ENCODE measurements around the gene CUL5.

The CUL5 gene

DNA sequence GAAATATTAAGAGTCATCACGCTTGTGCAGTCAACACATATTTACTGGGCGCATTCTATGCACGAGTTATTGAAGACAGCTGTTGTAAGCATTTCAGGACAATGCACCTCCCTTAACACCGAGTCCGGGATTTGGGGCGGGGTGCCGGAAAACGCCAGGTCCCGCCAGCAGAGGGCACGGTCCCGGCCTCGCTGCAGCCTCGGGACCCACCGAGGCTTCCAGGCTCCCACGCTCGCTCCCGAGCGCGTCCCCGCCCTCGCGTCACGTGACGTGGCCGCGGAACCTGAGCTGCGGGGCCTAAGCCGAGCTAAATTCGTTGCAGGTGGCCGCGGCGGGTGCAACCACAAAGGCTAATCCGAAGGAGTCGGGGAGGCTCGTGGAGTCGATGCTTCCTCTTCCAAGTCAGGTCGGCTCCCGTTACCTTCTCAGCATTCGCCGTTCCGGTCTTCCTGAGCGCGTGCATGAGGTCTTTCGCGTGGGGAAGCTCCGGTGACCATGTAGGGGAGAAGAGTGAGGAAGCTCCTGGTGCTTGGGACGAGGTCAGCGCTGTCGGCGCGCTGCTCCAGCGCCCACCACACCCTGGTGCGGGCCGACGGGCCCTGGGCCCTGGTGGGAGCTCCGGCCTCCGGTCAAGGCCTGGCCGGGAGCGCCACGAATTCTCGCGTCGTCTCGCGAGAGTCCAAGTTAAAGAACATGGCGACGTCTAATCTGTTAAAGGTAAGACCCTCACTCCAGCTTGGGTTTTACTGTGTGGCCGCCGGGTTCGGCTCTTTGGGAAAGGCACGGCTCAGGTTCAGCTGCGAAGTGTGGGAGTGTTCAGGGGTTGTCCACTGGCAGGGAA, at the start of gene CUL5:
Gene CUL5 (plus strand): TSS at position 243 of the 841 bp plus-strand sequence. CDS start 451 bp downstream, at position 694.
- Histone ChIP-seq H3K27me3 (ENCODE audit: control insufficient read depth, insufficient read depth, low read length) (no peaks in the 10 kb centered on the region), H3K9me3 (ENCODE audit: control insufficient read depth, insufficient read depth, low read length) (no peaks in the 10 kb centered on the region), H3K36me3 (ENCODE audit: control insufficient read depth, insufficient read depth, low read length) (no peaks in the 10 kb centered on the region), H3K9ac (ENCODE audit: low read depth, low read length) (peak within 1 kb of the TSS; percentile 98), H3K4me1 (ENCODE audit: control insufficient read depth, insufficient read depth, low read length) (peaks cover 5% of the 10 kb centered on the region), H3K4me3 (ENCODE audit: low read depth, low read length) (peak within 1 kb of the TSS; percentile 99)

DNA sequence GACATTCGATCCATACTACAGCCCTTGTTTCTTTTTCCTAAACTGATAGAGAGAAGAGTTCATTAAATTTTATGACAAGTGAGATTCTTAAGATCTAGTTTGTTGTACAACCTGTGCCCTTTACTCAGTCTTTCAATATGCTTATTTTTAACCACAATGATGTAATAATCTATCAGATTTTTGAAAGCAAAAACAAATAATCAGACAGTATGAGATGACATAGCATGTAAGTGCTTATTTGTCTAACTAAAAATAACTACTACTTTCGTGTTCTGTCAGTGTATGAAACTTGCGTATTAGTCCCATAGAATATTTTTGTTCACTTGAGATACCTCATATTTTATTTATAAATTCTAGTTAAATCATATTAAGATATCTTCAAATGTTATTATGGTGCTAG, 47.2 kb upstream of the CUL5 start:
- Histone ChIP-seq H3K36me3 (ENCODE audit: control insufficient read depth, insufficient read depth, low read length) (peaks cover 5% of the 10 kb centered on the region), H3K27me3 (ENCODE audit: control insufficient read depth, insufficient read depth, low read length) (no peaks in the 10 kb centered on the region), H3K9ac (ENCODE audit: low read depth, low read length) (no peak overlapping the region), H3K9me3 (ENCODE audit: control insufficient read depth, insufficient read depth, low read length) (no peaks in the 10 kb centered on the region), H3K4me3 (ENCODE audit: low read depth, low read length) (no peak overlapping the region), H3K4me1 (ENCODE audit: control insufficient read depth, insufficient read depth, low read length) (no peaks in the 10 kb centered on the region)

DNA sequence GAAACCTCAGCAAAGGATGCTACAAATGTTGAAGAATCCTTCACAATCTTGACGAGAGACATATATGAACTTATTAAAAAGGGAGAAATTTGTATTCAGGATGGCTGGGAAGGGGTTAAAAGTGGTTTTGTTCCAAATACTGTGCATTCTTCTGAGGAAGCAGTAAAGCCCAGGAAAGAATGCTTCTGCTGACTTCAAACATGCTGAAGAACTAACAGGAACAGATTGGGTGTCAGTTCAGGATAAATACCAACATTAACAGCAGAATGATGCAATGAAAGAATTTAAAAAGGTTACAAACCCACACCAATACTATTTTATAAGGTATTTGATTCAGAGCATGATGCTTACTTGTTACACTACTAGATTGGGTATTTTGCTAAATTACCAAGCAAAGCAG, 46.5 kb upstream of the CUL5 start:
- Histone ChIP-seq H3K36me3 (ENCODE audit: control insufficient read depth, insufficient read depth, low read length) (peaks cover 5% of the 10 kb centered on the region), H3K4me3 (ENCODE audit: low read depth, low read length) (no peak overlapping the region), H3K27me3 (ENCODE audit: control insufficient read depth, insufficient read depth, low read length) (no peaks in the 10 kb centered on the region), H3K9ac (ENCODE audit: low read depth, low read length) (no peak overlapping the region), H3K9me3 (ENCODE audit: control insufficient read depth, insufficient read depth, low read length) (no peaks in the 10 kb centered on the region), H3K4me1 (ENCODE audit: control insufficient read depth, insufficient read depth, low read length) (no peaks in the 10 kb centered on the region)

DNA sequence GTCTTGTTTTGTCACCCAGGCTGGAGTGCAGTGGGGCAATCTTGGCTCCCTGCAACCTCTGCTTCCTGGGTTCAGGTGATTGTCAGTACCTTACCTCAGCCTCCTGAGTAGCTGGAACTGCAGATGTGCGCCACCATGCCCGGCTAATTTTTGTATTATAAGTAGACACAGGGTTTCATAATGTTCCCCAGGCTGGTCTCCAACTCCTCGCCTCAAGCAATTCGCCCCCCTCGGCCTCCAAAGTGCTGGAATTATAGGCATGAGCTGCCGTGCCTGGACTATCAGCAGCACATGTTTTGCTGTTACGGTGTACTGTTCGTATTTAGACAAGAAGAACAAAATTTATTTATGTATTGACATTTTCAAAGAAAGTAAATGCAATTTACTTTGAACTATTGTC, 45.6 kb upstream of the CUL5 start:
- Histone ChIP-seq H3K27me3 (ENCODE audit: control insufficient read depth, insufficient read depth, low read length) (no peaks in the 10 kb centered on the region), H3K4me3 (ENCODE audit: low read depth, low read length) (no peak overlapping the region), H3K4me1 (ENCODE audit: control insufficient read depth, insufficient read depth, low read length) (no peaks in the 10 kb centered on the region), H3K36me3 (ENCODE audit: control insufficient read depth, insufficient read depth, low read length) (peaks cover 5% of the 10 kb centered on the region), H3K9ac (ENCODE audit: low read depth, low read length) (no peak overlapping the region), H3K9me3 (ENCODE audit: control insufficient read depth, insufficient read depth, low read length) (no peaks in the 10 kb centered on the region)

DNA sequence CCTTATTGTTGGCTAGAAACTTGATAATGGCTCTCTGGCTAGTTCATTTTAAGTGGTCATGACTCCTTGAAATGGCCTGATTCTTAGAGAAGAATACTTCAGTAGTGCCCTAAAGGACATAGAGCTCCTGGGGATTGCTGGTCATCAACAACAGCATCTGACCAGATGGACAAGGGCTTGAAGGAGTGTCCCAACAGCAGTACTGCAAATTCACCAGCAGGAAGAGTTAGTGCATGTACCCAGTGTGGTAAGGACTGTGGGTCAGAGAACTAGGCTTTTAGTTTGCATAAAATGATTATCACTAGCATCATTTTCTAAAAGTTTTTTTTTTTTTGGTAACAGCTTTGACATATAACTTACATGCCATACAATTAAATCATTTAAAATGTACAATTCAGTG, 39.5 kb upstream of the CUL5 start:
- H3K4me1 ChIP-seq (ENCODE audit: control insufficient read depth, insufficient read depth, low read length) = peaks cover 2% of the 10 kb centered on the region
- no peak overlapping the region for H3K4me3 ChIP-seq (ENCODE audit: low read depth, low read length)
- H3K27me3 ChIP-seq (ENCODE audit: control insufficient read depth, insufficient read depth, low read length) = no peaks in the 10 kb centered on the region
- H3K36me3 ChIP-seq (ENCODE audit: control insufficient read depth, insufficient read depth, low read length) = no peaks in the 10 kb centered on the region
- no peak overlapping the region for H3K9ac ChIP-seq (ENCODE audit: low read depth, low read length)
- H3K9me3 ChIP-seq (ENCODE audit: control insufficient read depth, insufficient read depth, low read length) = no peaks in the 10 kb centered on the region

DNA sequence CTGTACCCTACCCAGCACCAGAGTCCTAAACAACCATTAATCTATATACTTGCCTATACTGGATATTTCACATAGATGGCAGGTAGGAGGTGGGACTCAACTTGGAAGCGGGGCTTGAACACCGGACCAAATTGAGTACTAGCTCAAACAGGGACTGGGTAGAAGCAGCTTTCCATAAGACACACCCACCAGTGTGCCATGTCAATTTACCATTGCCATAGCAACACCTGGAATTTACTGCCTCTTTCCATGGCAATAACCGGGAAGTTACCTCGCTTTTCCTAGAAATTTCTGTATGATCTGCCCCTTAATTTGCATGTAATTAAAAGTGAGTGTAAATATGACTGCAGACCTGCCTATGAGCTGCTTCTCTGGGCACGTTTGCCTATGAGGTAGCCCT, 38.6 kb upstream of the CUL5 start:
- Histone ChIP-seq H3K9me3 (ENCODE audit: control insufficient read depth, insufficient read depth, low read length) (no peaks in the 10 kb centered on the region), H3K4me3 (ENCODE audit: low read depth, low read length) (no peak overlapping the region), H3K9ac (ENCODE audit: low read depth, low read length) (no peak overlapping the region), H3K36me3 (ENCODE audit: control insufficient read depth, insufficient read depth, low read length) (no peaks in the 10 kb centered on the region), H3K27me3 (ENCODE audit: control insufficient read depth, insufficient read depth, low read length) (no peaks in the 10 kb centered on the region), H3K4me1 (ENCODE audit: control insufficient read depth, insufficient read depth, low read length) (peaks cover 2% of the 10 kb centered on the region)

DNA sequence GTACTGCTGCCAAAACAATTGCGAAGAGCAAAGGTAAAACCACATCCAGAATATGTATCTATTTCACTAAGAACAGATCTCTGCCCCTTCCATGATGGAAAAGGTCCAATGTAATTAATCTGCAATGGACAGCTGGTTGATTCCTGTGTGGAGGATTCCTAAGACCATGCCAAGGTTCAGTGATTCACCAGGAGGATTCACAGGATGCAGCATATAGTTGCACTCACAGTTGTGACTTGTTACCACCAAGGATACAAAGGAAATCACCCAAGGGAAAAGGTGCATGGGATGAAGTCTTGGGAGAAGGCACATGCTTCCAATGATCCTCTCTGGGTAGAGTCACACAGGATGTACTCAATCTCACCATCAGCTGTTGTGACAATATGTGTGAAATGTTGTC, 35.1 kb upstream of the CUL5 start:
- no peaks in the 10 kb centered on the region for H3K27me3 ChIP-seq (ENCODE audit: control insufficient read depth, insufficient read depth, low read length)
- no peaks in the 10 kb centered on the region for H3K9me3 ChIP-seq (ENCODE audit: control insufficient read depth, insufficient read depth, low read length)
- H3K9ac ChIP-seq (ENCODE audit: low read depth, low read length) = no peak overlapping the region
- no peak overlapping the region for H3K4me3 ChIP-seq (ENCODE audit: low read depth, low read length)
- no peaks in the 10 kb centered on the region for H3K36me3 ChIP-seq (ENCODE audit: control insufficient read depth, insufficient read depth, low read length)
- peaks cover 2% of the 10 kb centered on the region for H3K4me1 ChIP-seq (ENCODE audit: control insufficient read depth, insufficient read depth, low read length)

DNA sequence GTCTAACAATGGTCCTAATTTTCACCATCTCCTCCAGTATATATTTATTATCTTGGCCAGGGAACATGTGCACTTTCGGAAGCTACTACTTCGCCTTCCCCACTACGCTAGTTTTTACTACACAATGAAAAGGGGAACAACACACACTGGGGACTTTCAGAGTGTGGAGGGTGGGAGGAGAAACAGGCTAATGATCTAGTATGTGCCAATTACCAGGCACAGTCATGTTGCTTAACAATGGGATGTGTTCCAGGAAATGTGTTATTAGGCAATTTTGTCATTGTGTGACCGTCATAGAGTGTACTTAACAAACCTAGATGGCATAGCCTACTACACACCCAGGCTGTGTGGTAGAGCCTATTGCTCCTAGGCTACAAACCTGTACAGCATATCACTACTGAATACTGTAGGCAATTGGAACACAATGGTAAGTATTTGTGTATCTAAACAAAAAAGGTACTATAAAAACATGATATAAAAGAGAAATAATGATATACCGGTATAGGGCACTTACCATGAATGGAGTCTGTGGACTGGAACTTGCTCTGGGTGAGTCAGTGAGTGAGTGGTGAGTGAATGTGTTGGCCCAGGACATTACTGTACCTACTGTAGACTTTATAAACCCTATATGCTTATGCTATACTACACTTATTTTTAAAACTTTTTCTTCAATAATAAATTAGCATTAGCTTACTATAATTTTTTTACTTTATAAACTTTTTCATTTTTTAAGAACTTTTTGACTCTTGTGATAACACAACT, 20.1 kb upstream of the CUL5 start:
- Histone ChIP-seq H3K36me3 (ENCODE audit: control insufficient read depth, insufficient read depth, low read length) (no peaks in the 10 kb centered on the region), H3K4me3 (ENCODE audit: low read depth, low read length) (no peak overlapping the region), H3K9ac (ENCODE audit: low read depth, low read length) (no peak overlapping the region), H3K9me3 (ENCODE audit: control insufficient read depth, insufficient read depth, low read length) (no peaks in the 10 kb centered on the region), H3K27me3 (ENCODE audit: control insufficient read depth, insufficient read depth, low read length) (no peaks in the 10 kb centered on the region), H3K4me1 (ENCODE audit: control insufficient read depth, insufficient read depth, low read length) (peaks cover 8% of the 10 kb centered on the region)

DNA sequence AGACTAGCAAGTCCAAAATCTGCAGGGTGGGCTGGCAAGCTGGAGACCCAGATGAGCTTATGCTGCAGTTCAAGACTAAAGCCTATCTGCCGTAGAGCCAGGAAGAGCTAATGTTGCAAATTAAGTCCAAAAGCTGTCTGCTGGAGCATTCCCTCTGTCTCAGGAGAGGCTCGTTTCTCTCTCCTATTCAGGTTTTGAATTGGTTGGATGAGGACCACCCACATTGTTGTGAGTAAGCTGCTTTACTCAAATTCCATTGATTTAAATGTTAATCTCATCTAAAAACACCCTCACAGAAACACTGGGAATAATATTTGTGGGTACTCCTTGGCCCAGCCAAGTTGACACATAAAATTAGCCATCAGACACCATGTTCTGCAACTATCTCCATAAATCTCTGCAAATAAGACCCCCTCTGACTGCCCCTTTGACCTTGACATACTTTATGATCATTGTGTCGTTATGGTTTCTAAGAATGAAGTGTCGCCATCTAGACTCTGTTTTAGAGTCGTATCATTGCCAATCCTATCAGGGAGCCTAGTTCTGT, 16.8 kb upstream of the CUL5 start:
- no peak overlapping the region for H3K4me3 ChIP-seq (ENCODE audit: low read depth, low read length)
- H3K36me3 ChIP-seq (ENCODE audit: control insufficient read depth, insufficient read depth, low read length) = no peaks in the 10 kb centered on the region
- H3K9ac ChIP-seq (ENCODE audit: low read depth, low read length) = no peak overlapping the region
- peaks cover 8% of the 10 kb centered on the region for H3K4me1 ChIP-seq (ENCODE audit: control insufficient read depth, insufficient read depth, low read length)
- no peaks in the 10 kb centered on the region for H3K27me3 ChIP-seq (ENCODE audit: control insufficient read depth, insufficient read depth, low read length)
- no peaks in the 10 kb centered on the region for H3K9me3 ChIP-seq (ENCODE audit: control insufficient read depth, insufficient read depth, low read length)

DNA sequence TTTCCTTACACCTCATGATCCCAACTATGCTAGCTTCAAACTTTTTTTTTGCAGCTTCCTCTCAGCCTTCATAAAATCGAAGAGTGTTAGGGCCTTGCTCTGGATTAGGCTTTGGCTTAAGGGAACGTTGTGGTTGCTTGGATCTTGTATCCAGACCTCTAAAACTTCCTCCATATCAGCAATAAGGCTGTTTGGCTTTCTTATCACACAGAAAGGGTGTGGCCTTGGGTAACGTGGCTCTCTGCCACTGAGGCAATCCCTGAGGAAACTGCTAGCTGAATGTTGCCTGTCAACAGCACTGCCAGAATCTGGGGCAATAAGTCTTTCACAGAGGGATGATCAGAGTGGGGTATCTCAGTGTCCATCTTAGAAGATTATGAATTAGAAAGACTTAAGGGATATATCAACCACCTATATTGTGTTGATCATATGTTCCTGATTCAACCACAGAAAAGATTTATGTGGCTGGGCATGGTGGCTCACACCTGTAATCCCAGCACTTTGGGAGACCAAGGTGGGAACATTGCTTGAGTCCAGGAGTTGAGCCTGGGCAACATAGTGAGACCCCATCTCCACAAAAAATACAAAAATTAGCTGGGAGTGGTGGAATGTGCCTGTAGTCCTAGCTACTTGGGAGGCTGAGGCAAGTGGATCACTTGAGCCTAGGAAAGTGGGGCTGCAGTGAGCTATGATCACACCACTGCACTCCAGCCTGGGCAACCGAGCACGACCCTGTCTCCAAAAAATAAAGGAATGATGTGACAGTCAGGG, 12.5 kb upstream of the CUL5 start:
- Histone ChIP-seq H3K4me3 (ENCODE audit: low read depth, low read length) (no peak overlapping the region), H3K9ac (ENCODE audit: low read depth, low read length) (no peak overlapping the region), H3K9me3 (ENCODE audit: control insufficient read depth, insufficient read depth, low read length) (no peaks in the 10 kb centered on the region), H3K4me1 (ENCODE audit: control insufficient read depth, insufficient read depth, low read length) (peaks cover 13% of the 10 kb centered on the region), H3K27me3 (ENCODE audit: control insufficient read depth, insufficient read depth, low read length) (no peaks in the 10 kb centered on the region), H3K36me3 (ENCODE audit: control insufficient read depth, insufficient read depth, low read length) (no peaks in the 10 kb centered on the region)

DNA sequence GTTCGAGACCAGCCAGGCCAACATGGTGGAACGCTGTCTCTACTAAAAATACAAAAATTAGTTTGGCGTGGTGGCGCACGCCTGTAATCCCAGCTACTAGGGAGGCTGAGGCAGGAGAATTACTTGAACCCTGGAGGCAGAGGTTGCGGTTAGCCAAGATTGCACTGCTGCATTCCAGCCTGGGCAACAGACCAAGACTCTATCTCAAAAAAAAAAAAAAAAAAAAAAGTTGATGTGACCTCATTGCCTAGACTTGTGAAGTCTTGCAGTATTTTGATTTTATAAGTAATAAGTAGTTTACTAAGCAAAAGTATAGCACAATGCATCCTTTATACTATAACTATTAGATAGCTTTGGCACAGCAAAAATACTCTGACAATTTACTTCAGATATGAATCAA, 9.9 kb upstream of the CUL5 start:
- no peaks in the 10 kb centered on the region for H3K9me3 ChIP-seq (ENCODE audit: control insufficient read depth, insufficient read depth, low read length)

More for the DNA sequence above, 9.9 kb upstream of the CUL5 start:
- no peak overlapping the region for H3K4me3 ChIP-seq (ENCODE audit: low read depth, low read length)
- no peaks in the 10 kb centered on the region for H3K27me3 ChIP-seq (ENCODE audit: control insufficient read depth, insufficient read depth, low read length)
- no peak overlapping the region for H3K9ac ChIP-seq (ENCODE audit: low read depth, low read length)
- no peaks in the 10 kb centered on the region for H3K36me3 ChIP-seq (ENCODE audit: control insufficient read depth, insufficient read depth, low read length)
- H3K4me1 ChIP-seq (ENCODE audit: control insufficient read depth, insufficient read depth, low read length) = peaks cover 5% of the 10 kb centered on the region
